GM23338 (cell line): ENCODE results near the gene CETP. TPM values are rescaled to one million over a fixed set of nuclear protein-coding genes. Genes with fewer than 3 reads are reported as not detected.

Experiments
- ATAC-seq: fragments of 200-7000 bp; cut with Tn5 transposase; 3 replicates; pipeline ENCODE4 v1.9.1; 2020
- DNase-seq: peaks from one replicate; pipeline ENCODE4 v3.0.0-alpha.2; 2015; ENCODE audit warnings: low spot score
- H2AFZ ChIP-seq: fragments of 200-600 bp; sonication (generic); 2 replicates; pipeline ENCODE4 v1.8.0; 2016; ENCODE audit warnings: antibody characterized with exemption, mild to moderate bottlenecking, moderate library complexity
- H3F3A ChIP-seq: fragments of 200-600 bp; sonication (generic); replicated peaks from 2 replicates; pipeline ENCODE4 v1.8.0; 2017; ENCODE audit warnings: antibody characterized with exemption, mixed run types, low read depth
- H3K27ac ChIP-seq: fragments of 200-600 bp; sonication (generic); 2 replicates; pipeline ENCODE4 v1.6.1; 2016; ENCODE audit warnings: low read depth
- H3K27me3 ChIP-seq: fragments of 200-600 bp; sonication (generic); 2 replicates; pipeline ENCODE4 v1.8.0; 2016; ENCODE audit warnings: mild to moderate bottlenecking, mixed run types, moderate library complexity; ENCODE audit not compliant: insufficient read depth
- H3K36me3 ChIP-seq: fragments of 200-600 bp; sonication (generic); 2 replicates; pipeline ENCODE4 v1.8.0; 2016; ENCODE audit warnings: mild to moderate bottlenecking; ENCODE audit not compliant: insufficient read depth
- H3K4me1 ChIP-seq: fragments of 200-600 bp; sonication (generic); 2 replicates; pipeline ENCODE4 v1.8.0; 2016; ENCODE audit warnings: mild to moderate bottlenecking, moderate library complexity; ENCODE audit not compliant: insufficient read depth
- H3K4me2 ChIP-seq: fragments of 200-600 bp; sonication (generic); 2 replicates; pipeline ENCODE4 v1.7.1; 2017; ENCODE audit warnings: mixed run types
- H3K4me3 ChIP-seq: fragments of 200-600 bp; sonication (generic); 2 replicates; pipeline ENCODE4 v1.6.1; 2016; ENCODE audit warnings: mixed run types
- H3K79me2 ChIP-seq: fragments of 200-600 bp; sonication (generic); replicated peaks from 2 replicates; pipeline ENCODE4 v1.8.0; 2017; ENCODE audit warnings: mild to moderate bottlenecking; ENCODE audit not compliant: insufficient read depth
- H3K9me2 ChIP-seq: fragments of 200-600 bp; sonication (generic); 2 replicates; pipeline ENCODE4 v1.8.0; 2017; ENCODE audit not compliant: insufficient read depth
- H4K20me1 ChIP-seq: fragments of 200-600 bp; sonication (generic); replicated peaks from 2 replicates; pipeline ENCODE4 v1.8.0; 2017; ENCODE audit warnings: mild to moderate bottlenecking; ENCODE audit not compliant: insufficient read depth
- H3K27ac Mint-ChIP-seq: 2 replicates; pipeline ENCODE4 v1.8.0; 2020; ENCODE audit warnings: inconsistent platforms, mild to moderate bottlenecking, moderate library complexity, mixed read lengths
- H3K27me3 Mint-ChIP-seq: 3 replicates; pipeline ENCODE4 v1.8.0; 2022; ENCODE audit warnings: low read depth, mild to moderate bottlenecking, moderate library complexity, mixed read lengths, inconsistent platforms; ENCODE audit not compliant: insufficient read depth, poor library complexity
- H3K36me3 Mint-ChIP-seq: 3 replicates; pipeline ENCODE4 v1.8.0; 2021; ENCODE audit warnings: low read depth, mild to moderate bottlenecking, inconsistent platforms, moderate library complexity, mixed read lengths
- H3K4me1 Mint-ChIP-seq: 3 replicates; pipeline ENCODE4 v1.8.0; 2020; ENCODE audit warnings: mild to moderate bottlenecking, inconsistent platforms, mixed read lengths
- H3K4me3 Mint-ChIP-seq: 3 replicates; pipeline ENCODE4 v1.8.0; 2021; ENCODE audit warnings: moderate library complexity, mild to moderate bottlenecking, inconsistent platforms, mixed read lengths
- H3K9me3 Mint-ChIP-seq: 3 replicates; pipeline ENCODE4 v1.8.0; 2020; ENCODE audit warnings: moderate library complexity, mild to moderate bottlenecking, inconsistent platforms, mixed read lengths
- CREB1 ChIP-seq: fragments of 250-450 bp; sonication (Bioruptor Pico); IDR thresholded peaks from 2 replicates; pipeline ENCODE4 v1.5.0; 2020; ENCODE audit warnings: low read depth, mild to moderate bottlenecking, moderate library complexity
- EZH2phosphoT487 ChIP-seq: fragments of 200-600 bp; sonication (generic); IDR thresholded peaks from one replicate; pipeline ENCODE4 v1.8.1; 2018; ENCODE audit warnings: antibody characterized with exemption; ENCODE audit not compliant: unreplicated experiment
- JUNB ChIP-seq: IDR thresholded peaks from one replicate; pipeline ENCODE4 v1.6.1; 2016; ENCODE audit warnings: antibody characterized with exemption; ENCODE audit not compliant: unreplicated experiment
- NANOG ChIP-seq: IDR thresholded peaks from 2 replicates; pipeline ENCODE4 v1.6.1; 2016; ENCODE audit warnings: antibody characterized with exemption, borderline replicate concordance
- POLR2AphosphoS5 ChIP-seq: IDR thresholded peaks from 2 replicates; pipeline ENCODE4 v1.6.1; 2016; ENCODE audit warnings: antibody characterized with exemption, low read depth
- STAT1 ChIP-seq: IDR thresholded peaks from one replicate; pipeline ENCODE4 v1.6.1; 2016; ENCODE audit warnings: antibody characterized with exemption; ENCODE audit not compliant: unreplicated experiment
- ZNF114 ChIP-seq: fragments of 250-450 bp; sonication (Bioruptor Pico); IDR thresholded peaks from 2 replicates; pipeline ENCODE4 v1.5.0; 2020; ENCODE audit warnings: mild to moderate bottlenecking, moderate library complexity
- ZNF331 ChIP-seq: fragments of 250-450 bp; sonication (Bioruptor Pico); IDR thresholded peaks from 2 replicates; pipeline ENCODE4 v1.5.0; 2020; ENCODE audit warnings: low read depth, mild to moderate bottlenecking, moderate library complexity
- polyA plus RNA-seq: library from polyadenylated mRNA; unstranded; fragments of >200 nt; fragmentation: Nextera tagmentation; extraction: Ambion mirVana; gene quantifications from 2 replicates; pipeline ENCODE4 v1.2.1, GENCODE V29; 2016
- total RNA-seq: library from RNA; depleted of rRNA; stranded (reverse); fragments of >200 nt; shearing (Covaris generic); gene quantifications from 2 replicates; pipeline ENCODE4 v1.2.3, GENCODE V29; 2014
- TF ChIP-seq, protein P1 (sequence below): IDR thresholded peaks from one replicate; pipeline ENCODE4 v1.6.1; 2018; ENCODE audit warnings: antibody characterized with exemption; ENCODE audit not compliant: unreplicated experiment
- TF ChIP-seq, protein P2 (sequence below): IDR thresholded peaks from 2 replicates; pipeline ENCODE4 v1.6.1; 2016; ENCODE audit warnings: antibody characterized with exemption

Gene CETP
- total and polyA plus RNA-seq, 2 experiments from 2014 or later = not detected

DNA sequence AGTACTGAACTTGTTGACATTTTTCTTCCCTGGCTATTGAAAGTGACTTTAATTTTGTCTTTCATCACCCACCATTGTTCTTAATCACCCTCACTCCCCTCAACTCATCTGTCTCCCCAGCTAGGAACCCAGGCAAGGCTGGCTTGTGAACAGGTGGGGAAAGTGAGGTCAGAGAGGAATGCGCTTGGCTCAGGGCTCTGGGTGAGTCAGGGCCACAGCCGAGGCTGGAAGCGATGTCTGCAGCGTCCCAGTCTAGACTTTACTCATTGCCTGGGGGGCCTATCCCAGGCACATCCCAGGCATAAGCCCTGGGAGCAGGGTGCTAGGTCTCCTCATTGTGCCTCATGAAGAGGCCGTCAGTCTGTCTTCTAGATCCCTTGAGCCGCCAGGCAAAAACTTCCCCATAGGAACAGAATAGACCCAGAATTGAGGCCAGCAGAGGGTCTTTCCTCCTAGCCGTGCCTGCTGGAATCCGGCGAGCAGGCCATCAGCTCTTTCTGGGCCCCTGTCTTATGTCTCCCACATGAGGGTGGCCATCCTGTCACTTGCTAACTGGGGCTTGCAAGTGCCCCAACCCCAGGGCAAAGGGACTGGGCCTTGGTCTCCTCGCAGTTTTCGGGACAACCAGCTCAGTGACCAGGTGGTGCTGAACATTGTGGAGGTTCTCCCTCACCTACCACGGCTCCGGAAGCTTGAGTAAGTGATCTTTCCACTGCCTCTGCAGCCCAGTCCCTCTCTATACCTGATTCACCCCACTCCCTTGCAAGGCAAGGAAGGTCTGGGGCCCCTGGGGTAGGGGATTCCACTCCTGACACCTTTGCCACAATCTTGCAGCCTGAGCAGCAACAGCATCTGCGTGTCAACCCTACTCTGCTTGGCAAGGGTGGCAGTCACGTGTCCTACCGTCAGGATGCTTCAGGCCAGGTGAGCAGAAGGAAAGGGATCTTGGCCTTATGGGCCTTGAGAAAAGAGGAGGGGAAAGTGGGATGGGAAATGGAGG lies 67.7 kb downstream of the CETP start (continued):
- TF ChIP-seq, protein P1, sequence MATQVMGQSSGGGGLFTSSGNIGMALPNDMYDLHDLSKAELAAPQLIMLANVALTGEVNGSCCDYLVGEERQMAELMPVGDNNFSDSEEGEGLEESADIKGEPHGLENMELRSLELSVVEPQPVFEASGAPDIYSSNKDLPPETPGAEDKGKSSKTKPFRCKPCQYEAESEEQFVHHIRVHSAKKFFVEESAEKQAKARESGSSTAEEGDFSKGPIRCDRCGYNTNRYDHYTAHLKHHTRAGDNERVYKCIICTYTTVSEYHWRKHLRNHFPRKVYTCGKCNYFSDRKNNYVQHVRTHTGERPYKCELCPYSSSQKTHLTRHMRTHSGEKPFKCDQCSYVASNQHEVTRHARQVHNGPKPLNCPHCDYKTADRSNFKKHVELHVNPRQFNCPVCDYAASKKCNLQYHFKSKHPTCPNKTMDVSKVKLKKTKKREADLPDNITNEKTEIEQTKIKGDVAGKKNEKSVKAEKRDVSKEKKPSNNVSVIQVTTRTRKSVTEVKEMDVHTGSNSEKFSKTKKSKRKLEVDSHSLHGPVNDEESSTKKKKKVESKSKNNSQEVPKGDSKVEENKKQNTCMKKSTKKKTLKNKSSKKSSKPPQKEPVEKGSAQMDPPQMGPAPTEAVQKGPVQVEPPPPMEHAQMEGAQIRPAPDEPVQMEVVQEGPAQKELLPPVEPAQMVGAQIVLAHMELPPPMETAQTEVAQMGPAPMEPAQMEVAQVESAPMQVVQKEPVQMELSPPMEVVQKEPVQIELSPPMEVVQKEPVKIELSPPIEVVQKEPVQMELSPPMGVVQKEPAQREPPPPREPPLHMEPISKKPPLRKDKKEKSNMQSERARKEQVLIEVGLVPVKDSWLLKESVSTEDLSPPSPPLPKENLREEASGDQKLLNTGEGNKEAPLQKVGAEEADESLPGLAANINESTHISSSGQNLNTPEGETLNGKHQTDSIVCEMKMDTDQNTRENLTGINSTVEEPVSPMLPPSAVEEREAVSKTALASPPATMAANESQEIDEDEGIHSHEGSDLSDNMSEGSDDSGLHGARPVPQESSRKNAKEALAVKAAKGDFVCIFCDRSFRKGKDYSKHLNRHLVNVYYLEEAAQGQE = no peak
- TF ChIP-seq STAT1 (no peak), ZNF114 (no peak), EZH2phosphoT487 (no peak), JUNB (no peak)

DNA sequence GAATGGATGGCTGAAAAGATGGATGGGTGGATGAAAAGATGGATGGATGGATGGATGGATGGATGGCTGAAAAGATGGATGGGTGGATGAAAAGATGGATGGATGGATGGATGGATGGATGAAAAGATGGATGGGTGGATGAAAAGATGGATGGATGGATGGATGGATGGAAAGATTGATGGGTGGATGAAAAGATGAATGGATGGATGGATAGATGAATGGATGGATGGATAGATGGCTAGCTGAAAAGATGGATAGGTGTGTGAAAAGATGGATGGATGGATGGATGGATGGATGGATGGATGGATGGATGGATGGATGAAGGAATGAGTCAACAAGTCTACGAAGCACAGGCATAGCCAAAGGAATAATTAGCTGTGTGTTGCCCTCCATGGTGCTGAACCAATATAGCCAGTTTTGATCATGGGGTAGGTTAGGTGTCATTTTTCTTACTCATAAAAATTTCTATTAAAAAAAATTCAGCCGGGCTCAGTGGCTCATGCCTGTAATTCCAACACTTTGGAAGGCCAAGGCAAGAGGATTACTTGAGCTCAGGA lies 68.7 kb downstream of the CETP start:
- Histone ChIP-seq H2AFZ (no peak overlapping the region), H3K79me2 (no peaks in the 10 kb centered on the region), H3K27ac (no peak overlapping the region), H4K20me1 (no peaks in the 10 kb centered on the region), H3K27me3 (no peaks in the 10 kb centered on the region), H3F3A (no peaks in the 10 kb centered on the region), H3K4me3 (no peak overlapping the region), H3K4me1 (0 out of 2 replicates have a peak, but pooled peaks cover 2% of the 10 kb centered on the region), H3K9me2 (no peaks in the 10 kb centered on the region), H3K36me3 (no peaks in the 10 kb centered on the region), H3K4me2 (no peak overlapping the region)
- H3K4me3 Mint-ChIP-seq = no peak overlapping the region
- no peaks in the 10 kb centered on the region for H3K36me3 Mint-ChIP-seq
- no peaks in the 10 kb centered on the region for H3K4me1 Mint-ChIP-seq
- DNase-seq (no peak), ATAC-seq (no peak)
- H3K27me3 Mint-ChIP-seq = peaks cover 6% of the 10 kb centered on the region
- no peak overlapping the region for H3K27ac Mint-ChIP-seq
- no peaks in the 10 kb centered on the region for H3K9me3 Mint-ChIP-seq
- TF ChIP-seq JUNB (no peak), NANOG (no peak), ZNF331 (CRISPR knock-in tag) (no peak), ZNF114 (no peak), CREB1 (no peak), POLR2AphosphoS5 (no peak)
- TF ChIP-seq, protein P1 = no peak
- TF ChIP-seq, protein P2, sequence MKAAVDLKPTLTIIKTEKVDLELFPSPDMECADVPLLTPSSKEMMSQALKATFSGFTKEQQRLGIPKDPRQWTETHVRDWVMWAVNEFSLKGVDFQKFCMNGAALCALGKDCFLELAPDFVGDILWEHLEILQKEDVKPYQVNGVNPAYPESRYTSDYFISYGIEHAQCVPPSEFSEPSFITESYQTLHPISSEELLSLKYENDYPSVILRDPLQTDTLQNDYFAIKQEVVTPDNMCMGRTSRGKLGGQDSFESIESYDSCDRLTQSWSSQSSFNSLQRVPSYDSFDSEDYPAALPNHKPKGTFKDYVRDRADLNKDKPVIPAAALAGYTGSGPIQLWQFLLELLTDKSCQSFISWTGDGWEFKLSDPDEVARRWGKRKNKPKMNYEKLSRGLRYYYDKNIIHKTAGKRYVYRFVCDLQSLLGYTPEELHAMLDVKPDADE = no peak
